Measurements from ENCODE around the gene HDAC2.

GRCh38 chr6:113936093-113936934 lies 34.6 kb downstream of the HDAC2 start:
- TF ChIP-seq, protein P1, sequence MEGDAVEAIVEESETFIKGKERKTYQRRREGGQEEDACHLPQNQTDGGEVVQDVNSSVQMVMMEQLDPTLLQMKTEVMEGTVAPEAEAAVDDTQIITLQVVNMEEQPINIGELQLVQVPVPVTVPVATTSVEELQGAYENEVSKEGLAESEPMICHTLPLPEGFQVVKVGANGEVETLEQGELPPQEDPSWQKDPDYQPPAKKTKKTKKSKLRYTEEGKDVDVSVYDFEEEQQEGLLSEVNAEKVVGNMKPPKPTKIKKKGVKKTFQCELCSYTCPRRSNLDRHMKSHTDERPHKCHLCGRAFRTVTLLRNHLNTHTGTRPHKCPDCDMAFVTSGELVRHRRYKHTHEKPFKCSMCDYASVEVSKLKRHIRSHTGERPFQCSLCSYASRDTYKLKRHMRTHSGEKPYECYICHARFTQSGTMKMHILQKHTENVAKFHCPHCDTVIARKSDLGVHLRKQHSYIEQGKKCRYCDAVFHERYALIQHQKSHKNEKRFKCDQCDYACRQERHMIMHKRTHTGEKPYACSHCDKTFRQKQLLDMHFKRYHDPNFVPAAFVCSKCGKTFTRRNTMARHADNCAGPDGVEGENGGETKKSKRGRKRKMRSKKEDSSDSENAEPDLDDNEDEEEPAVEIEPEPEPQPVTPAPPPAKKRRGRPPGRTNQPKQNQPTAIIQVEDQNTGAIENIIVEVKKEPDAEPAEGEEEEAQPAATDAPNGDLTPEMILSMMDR (IDR thresholded peaks at IDR 0.05) = peak; percentile 39 to 70 (median 58)
- TF ChIP-seq POLR2A (IDR thresholded peaks at IDR 0.05) = no peak

Measured in thyroid gland (tissue), 4 donors.